DOHH2 (cell line): ENCODE measurements around the gene MVD.

Experiments
- H3F3A ChIP-seq: fragments of 200-600 bp; sonication (generic), shearing (Covaris generic); 2 replicates; pipeline ENCODE4 v1.6.0; 2016; ENCODE audit warnings: antibody characterized with exemption, mild to moderate bottlenecking; ENCODE audit not compliant: control insufficient read depth, insufficient read depth
- H3K27ac ChIP-seq: fragments of 200-600 bp; sonication (generic); 2 replicates; pipeline ENCODE4 v1.5.1; 2014; ENCODE audit warnings: low read depth, mild to moderate bottlenecking, low read length, moderate library complexity
- H3K27me3 ChIP-seq: fragments of 200-600 bp; sonication (generic); 2 replicates; pipeline ENCODE4 v1.6.1; 2014; ENCODE audit warnings: mild to moderate bottlenecking, low read length, mixed read lengths; ENCODE audit not compliant: control insufficient read depth
- H3K36me3 ChIP-seq: fragments of 200-600 bp; sonication (generic); 2 replicates; pipeline ENCODE4 v1.6.1; 2014; ENCODE audit warnings: mild to moderate bottlenecking, low read length, moderate library complexity, mixed read lengths; ENCODE audit not compliant: control insufficient read depth
- H3K4me1 ChIP-seq: fragments of 200-600 bp; sonication (generic); 2 replicates; pipeline ENCODE4 v1.6.1; 2014; ENCODE audit warnings: mild to moderate bottlenecking, low read length, mixed read lengths; ENCODE audit not compliant: control insufficient read depth
- H3K4me2 ChIP-seq: fragments of 200-600 bp; sonication (generic); 2 replicates; pipeline ENCODE4 v1.6.0; 2014; ENCODE audit warnings: mild to moderate bottlenecking, low read length, moderate library complexity
- H3K4me3 ChIP-seq: fragments of 200-600 bp; sonication (generic); 2 replicates; pipeline ENCODE4 v1.5.1; 2014; ENCODE audit warnings: mild to moderate bottlenecking, low read length, mixed read lengths
- H3K79me2 ChIP-seq: fragments of 200-600 bp; sonication (generic); 2 replicates; pipeline ENCODE4 v1.6.1; 2014; ENCODE audit warnings: mild to moderate bottlenecking, low read length, mixed read lengths; ENCODE audit not compliant: control insufficient read depth
- H3K9me2 ChIP-seq: fragments of 200-600 bp; sonication (generic); replicated peaks from 2 replicates; pipeline ENCODE4 v1.6.1; 2014; ENCODE audit warnings: mild to moderate bottlenecking, low read length, mixed read lengths; ENCODE audit not compliant: control insufficient read depth
- H3K9me3 ChIP-seq: fragments of 200-600 bp; sonication (generic); 2 replicates; pipeline ENCODE4 v1.6.1; 2014; ENCODE audit warnings: antibody characterized with exemption, low read length, mixed read lengths; ENCODE audit not compliant: control insufficient read depth, insufficient read depth
- H4K20me1 ChIP-seq: fragments of 200-600 bp; sonication (generic); 2 replicates; pipeline ENCODE4 v1.6.0; 2014; ENCODE audit warnings: low read depth, mild to moderate bottlenecking, antibody characterized with exemption, low read length, moderate library complexity; ENCODE audit not compliant: control insufficient read depth, insufficient read depth
- CTCF ChIP-seq: fragments of 200-600 bp; sonication (generic); IDR thresholded peaks from one replicate; pipeline ENCODE4 v1.5.1; 2014; ENCODE audit warnings: antibody characterized with exemption, mild to moderate bottlenecking, low read depth, low read length; ENCODE audit not compliant: poor library complexity, severe bottlenecking
- EZH2phosphoT487 ChIP-seq: fragments of 200-600 bp; sonication (generic); IDR thresholded peaks from 2 replicates; pipeline ENCODE4 v1.6.1; 2017; ENCODE audit warnings: borderline replicate concordance, mild to moderate bottlenecking, antibody characterized with exemption, low read length, moderate library complexity, mixed read lengths

MVD gene

DNA sequence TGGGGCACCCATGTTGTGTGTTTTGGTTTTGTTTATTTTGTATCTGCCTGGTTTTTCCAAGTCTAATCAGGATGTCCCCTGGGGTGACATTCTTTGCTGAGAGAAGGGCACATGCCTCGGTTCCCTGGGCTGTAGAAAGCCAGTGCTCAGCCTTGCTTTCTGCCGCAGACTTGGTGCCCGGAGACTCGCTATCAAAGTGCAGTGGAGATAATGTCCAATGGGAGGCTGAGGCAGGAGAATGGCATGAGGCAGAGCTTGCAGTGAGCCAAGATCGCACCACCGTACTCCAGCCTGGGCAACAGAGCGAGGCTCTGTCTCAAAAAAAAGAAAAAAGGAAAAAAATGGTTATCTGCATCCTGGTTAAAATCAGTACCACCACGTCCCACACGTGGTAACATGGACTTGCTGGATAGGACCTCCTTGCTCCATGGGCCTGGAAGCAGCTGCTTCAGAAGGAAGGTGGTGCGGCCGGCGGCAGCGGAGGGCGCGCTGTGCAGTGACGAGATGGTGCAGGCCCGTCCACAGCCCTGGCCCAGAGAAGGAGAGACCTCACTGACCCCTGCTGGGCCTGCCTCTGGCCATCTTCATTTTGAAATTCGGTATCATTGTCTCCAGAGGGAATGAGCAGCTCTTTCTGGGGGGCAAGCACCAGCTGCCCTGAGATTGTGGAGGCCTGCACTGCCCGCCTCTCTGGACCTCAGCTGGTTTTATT is 43.8 kb downstream of the MVD start:
- Histone ChIP-seq H3K4me3 (no peak overlapping the region), H3K9me2 (no peaks in the 10 kb centered on the region), H3F3A (no peaks in the 10 kb centered on the region), H3K27ac (no peak overlapping the region), H3K4me1 (no peaks in the 10 kb centered on the region), H3K4me2 (no peak overlapping the region), H3K9me3 (no peaks in the 10 kb centered on the region), H3K27me3 (no peaks in the 10 kb centered on the region), H3K36me3 (peaks cover 79% of the 10 kb centered on the region), H3K79me2 (peaks cover 61% of the 10 kb centered on the region), H4K20me1 (no peaks in the 10 kb centered on the region)
- TF ChIP-seq EZH2phosphoT487 = no peak
- no peak for TF ChIP-seq CTCF

GRCh38 chr16:88618182-88618955 is 44.5 kb downstream of the MVD start:
- Histone ChIP-seq H3K4me3 (no peak overlapping the region), H3F3A (no peaks in the 10 kb centered on the region), H3K36me3 (peaks cover 79% of the 10 kb centered on the region), H3K79me2 (peaks cover 68% of the 10 kb centered on the region), H3K27ac (no peak overlapping the region), H3K9me3 (no peaks in the 10 kb centered on the region), H4K20me1 (no peaks in the 10 kb centered on the region), H3K4me1 (no peaks in the 10 kb centered on the region), H3K27me3 (no peaks in the 10 kb centered on the region), H3K9me2 (no peaks in the 10 kb centered on the region), H3K4me2 (no peak overlapping the region)
- no peak for TF ChIP-seq EZH2phosphoT487
- no peak for TF ChIP-seq CTCF

DNA sequence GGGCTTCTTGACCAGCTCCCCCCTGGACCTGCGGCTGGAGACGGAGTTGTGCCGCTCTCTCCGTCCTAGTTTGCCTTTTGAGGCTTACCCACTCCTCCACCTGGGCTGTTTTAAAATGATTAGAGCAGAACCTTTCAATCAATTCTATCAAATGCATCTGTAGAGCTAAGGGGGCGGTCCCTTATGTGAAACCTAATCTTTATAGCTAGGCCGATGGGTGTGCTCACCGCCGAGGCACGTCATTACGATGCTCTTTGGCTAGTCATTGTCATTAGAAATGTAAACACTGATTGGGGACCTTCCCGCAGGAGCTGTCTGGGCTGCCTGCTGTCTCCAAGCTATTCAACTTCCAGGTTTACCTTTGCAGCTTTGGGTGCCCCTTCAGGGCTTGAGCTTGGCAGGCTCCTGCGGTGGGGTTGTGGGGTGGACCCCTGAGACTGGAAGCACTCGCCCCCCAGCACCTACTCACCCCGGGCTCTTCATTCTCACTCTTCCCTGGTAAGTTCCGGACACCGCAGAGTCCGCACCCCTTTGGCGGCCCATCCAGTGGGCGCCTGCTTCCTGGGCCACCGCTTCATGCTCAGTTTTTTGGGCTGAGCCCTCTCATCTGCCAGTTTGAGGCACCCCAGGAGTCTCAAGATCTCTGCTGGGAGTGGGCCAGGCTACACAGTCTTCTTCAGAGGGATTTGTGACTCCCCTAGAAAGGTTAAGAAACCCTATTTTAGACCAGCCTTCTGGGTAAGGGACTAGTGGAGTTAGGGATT is 45.4 kb downstream of the MVD start:
- Histone ChIP-seq H3K36me3 (peaks cover 76% of the 10 kb centered on the region), H3K27me3 (no peaks in the 10 kb centered on the region), H3K9me3 (no peaks in the 10 kb centered on the region), H3K27ac (no peak overlapping the region), H4K20me1 (no peaks in the 10 kb centered on the region), H3F3A (no peaks in the 10 kb centered on the region), H3K4me2 (no peak overlapping the region), H3K9me2 (no peaks in the 10 kb centered on the region), H3K4me1 (no peaks in the 10 kb centered on the region), H3K79me2 (peaks cover 74% of the 10 kb centered on the region), H3K4me3 (no peak overlapping the region)
- no peak for TF ChIP-seq EZH2phosphoT487
- TF ChIP-seq CTCF = no peak
